A673 (cell line): Measurements from ENCODE around the gene APOL1.
"Not testable (repeated sequence)": the region's sequence is repeated elsewhere in the genome, so short reads cannot be mapped to it uniquely, and the experiment has no call there.

Experiments
- CTCF ChIP-seq: fragments of 300-800, 200-600 bp; sonication (generic); conservative IDR thresholded peaks from 2 replicates; pipeline ENCODE4 v1.5.1; 2017; ENCODE audit warnings: low read depth, mild to moderate bottlenecking, antibody characterized with exemption, low read length, moderate library complexity, mixed read lengths
- EZH2 ChIP-seq: fragments of 200-600 bp; sonication (generic); IDR thresholded peaks from 2 replicates; pipeline ENCODE4 v1.6.1; 2017; ENCODE audit warnings: borderline replicate concordance, low read depth, mild to moderate bottlenecking, mixed read lengths, antibody characterized with exemption, low read length; ENCODE audit not compliant: poor library complexity, severe bottlenecking

- not testable (repeated sequence) for TF ChIP-seq CTCF, EZH2
Measured at GRCh38 chr22:36271231-36271630, 18.3 kb downstream of the APOL1 start.
